HG03045 (cell line): ENCODE measurements around the gene BDP1.
"Not testable (repeated sequence)": the region's sequence is repeated elsewhere in the genome, so short reads cannot be mapped to it uniquely, and the experiment has no call there.

Experiments used
- ATAC-seq: cut with Tn5 transposase; IDR thresholded peaks from one replicate; pipeline ENCODE4 v1.9.1; 2021; ENCODE audit warnings: mild to moderate bottlenecking, moderate library complexity; ENCODE audit not compliant: unreplicated experiment

BDP1 gene

GRCh38 chr5:71455427-71456361 is at the start of gene BDP1:
Gene BDP1 (plus strand): TSS chr5:71455651. CDS start chr5:71455878, 227 bp downstream.
- peak; percentile 98 for ATAC-seq

- ATAC-seq, result not testable (repeated sequence)
Observed at GRCh38 chr5:71410088-71410487, 45.4 kb upstream of the BDP1 start.

GRCh38 chr5:71415626-71416025 is 39.8 kb upstream of the BDP1 start:
- not testable (repeated sequence) for ATAC-seq

GRCh38 chr5:71418026-71418425 is 37.4 kb upstream of the BDP1 start:
- ATAC-seq, result not testable (repeated sequence)

- ATAC-seq, result not testable (repeated sequence)
Observed at GRCh38 chr5:71421278-71421677, 34.2 kb upstream of the BDP1 start.

GRCh38 chr5:71423896-71424295 is 31.6 kb upstream of the BDP1 start:
- not testable (repeated sequence) for ATAC-seq

GRCh38 chr5:71426686-71427474 is 28.6 kb upstream of the BDP1 start:
- not testable (repeated sequence) for ATAC-seq

- not testable (repeated sequence) for ATAC-seq
Observed at GRCh38 chr5:71432410-71432809, 23.0 kb upstream of the BDP1 start.

- ATAC-seq, result not testable (repeated sequence)
Observed at GRCh38 chr5:71434825-71435224, 20.6 kb upstream of the BDP1 start.

- ATAC-seq, result not testable (repeated sequence)
Observed at GRCh38 chr5:71441564-71441963, 13.9 kb upstream of the BDP1 start.

GRCh38 chr5:71443891-71444290 is 11.6 kb upstream of the BDP1 start:
- ATAC-seq, result not testable (repeated sequence)

GRCh38 chr5:71445015-71445414 is 10.4 kb upstream of the BDP1 start:
- ATAC-seq, result not testable (repeated sequence)

GRCh38 chr5:71445523-71446152 is 9.8 kb upstream of the BDP1 start:
- not testable (repeated sequence) for ATAC-seq

GRCh38 chr5:71446540-71447216 is 8.8 kb upstream of the BDP1 start:
- ATAC-seq, result not testable (repeated sequence)

- ATAC-seq, result peak; percentile 95
Observed at GRCh38 chr5:71447218-71447808, 8.1 kb upstream of the BDP1 start.

- ATAC-seq, result no peak
Observed at GRCh38 chr5:71452876-71453275, 2.6 kb upstream of the BDP1 start.

GRCh38 chr5:71454913-71455312 is 538 bp upstream of the BDP1 start:
- ATAC-seq, result no peak

- no peak for ATAC-seq
Observed at GRCh38 chr5:71456362-71456743, 902 bp downstream of the BDP1 start.

- ATAC-seq, result no peak
Observed at GRCh38 chr5:71457106-71457505, 1.7 kb downstream of the BDP1 start.

- ATAC-seq, result no peak
Observed at GRCh38 chr5:71460693-71461092, 5.2 kb downstream of the BDP1 start.
